ENCODE measurements around the gene UBASH3B. TPM values are rescaled to one million over a fixed set of nuclear protein-coding genes. Genes with fewer than 3 reads are reported as not detected.
A peak's percentile ranks its signal among the peaks of the same experiment; 100 is the strongest.

The UBASH3B gene
- total RNA-seq, 1 experiment from 2014 or later, result 8.0 TPM

GRCh38 chr11:122758974-122759373, 103.5 kb downstream of the UBASH3B start:
- Histone ChIP-seq H3K9ac (ENCODE audit: extremely low read depth, insufficient read length, low read length) (no peak overlapping the region), H3K14ac (ENCODE audit: insufficient read depth, low read length) (no peak overlapping the region)

More at GRCh38 chr11:122758974-122759373, 103.5 kb downstream of the UBASH3B start:
- H3K4ac ChIP-seq (ENCODE audit: low read depth, low read length), result no peak overlapping the region
- H3K27me3 ChIP-seq (ENCODE audit: insufficient read depth, low read length), result no peaks in the 10 kb centered on the region
- no peaks in the 10 kb centered on the region for H3K9me3 ChIP-seq (ENCODE audit: control insufficient read depth, low read depth, low read length)
- H3K18ac ChIP-seq (ENCODE audit: insufficient read length, low read depth, low read length), result no peak overlapping the region
- H3K56ac ChIP-seq (ENCODE audit: insufficient read length, low read depth, low read length), result no peak overlapping the region
- no peak overlapping the region for H3K23ac ChIP-seq (ENCODE audit: insufficient read length, low read depth, low read length)
- H2AK5ac ChIP-seq (ENCODE audit: insufficient read length, low read length), result no peak overlapping the region
- no peak overlapping the region for H4K91ac ChIP-seq (ENCODE audit: insufficient read length, low read depth, low read length)
- no peaks in the 10 kb centered on the region for H3K9me3 Mint-ChIP-seq
- H3K4me1 Mint-ChIP-seq, result peaks cover 3 to 12% of the 10 kb centered on the region in 2 experiments; a peak in 3 of 4 replicates
- no peak overlapping the region for H2BK20ac ChIP-seq (ENCODE audit: low read depth, low read length, poor library complexity, severe bottlenecking)
- H3K4me1 ChIP-seq (ENCODE audit: insufficient read depth, low read length), result no peaks in the 10 kb centered on the region
- no peak overlapping the region for H2BK120ac ChIP-seq (ENCODE audit: low read depth, low read length, poor library complexity, severe bottlenecking)
- no peaks in the 10 kb centered on the region for H3K36me3 Mint-ChIP-seq (ENCODE audit: insufficient read depth in 1 of 3, low read depth in 3 of 3)
- no peak overlapping the region for H2AFZ ChIP-seq (ENCODE audit: low read length)
- H3K4me3 Mint-ChIP-seq, result no peak overlapping the region
- peaks cover 2% of the 10 kb centered on the region for H4K20me1 ChIP-seq (ENCODE audit: control insufficient read depth, insufficient read depth, insufficient read length)
- H3K79me2 ChIP-seq (ENCODE audit: insufficient read depth, low read length), result no peaks in the 10 kb centered on the region
- H2BK5ac ChIP-seq (ENCODE audit: insufficient read length, low read length), result no peak overlapping the region
- no peaks in the 10 kb centered on the region for H3K27me3 Mint-ChIP-seq (ENCODE audit: low read depth)
- H3T11ph ChIP-seq (ENCODE audit: low read length), result no peak overlapping the region
- H3K23me2 ChIP-seq (ENCODE audit: insufficient read length, low read depth, low read length, poor library complexity, severe bottlenecking), result no peaks in the 10 kb centered on the region
- H3K27ac ChIP-seq (ENCODE audit: insufficient read length, low read depth, low read length), result no peak overlapping the region
- H4K8ac ChIP-seq (replicated peaks; ENCODE audit: insufficient read length, low read depth, low read length), result no peak overlapping the region
- no peak overlapping the region for H4K5ac ChIP-seq (ENCODE audit: insufficient read length, low read depth, low read length)
- no peak overlapping the region for H3K4me2 ChIP-seq (ENCODE audit: insufficient read depth, insufficient read length, low read length)
- no peak for DNase-seq
- no peak overlapping the region for H2BK15ac ChIP-seq (ENCODE audit: low read depth, low read length)
- H3K27ac Mint-ChIP-seq, result peak overlapping the region in 1 of 3 experiments; percentile 6; a peak in 1 of 7 replicates
- TF ChIP-seq CTCF (conservative IDR thresholded peaks at IDR 0.05), result no peak
- H3K79me1 ChIP-seq (ENCODE audit: insufficient read depth, low read depth, low read length, poor library complexity, severe bottlenecking), result no peaks in the 10 kb centered on the region
- WGBS (ENCODE audit: extremely low coverage, insufficient read length, low lambda C conversion rate), result no CpG with 5 or more reads among the region's 5 CpGs
- H2BK12ac ChIP-seq (ENCODE audit: insufficient read length, low read depth, low read length), result no peak overlapping the region
